H1 (cell line): ENCODE data around the gene DENND10. TPM values are rescaled to one million over a fixed set of nuclear protein-coding genes. Genes with fewer than 3 reads are reported as not detected.

Source experiments
- CTCF ChIA-PET: fragments of 300-600 bp; sonication (Branson Sonifier 250); formaldehyde crosslinking; loops from one replicate; lab custom pipeline; 2021; ENCODE audit not compliant: partially characterized antibody; lab: Charles Lee
- POLR2A ChIA-PET: fragments of 300-600 bp; sonication (Branson Sonifier 250); formaldehyde crosslinking; loops from one replicate; lab custom pipeline; 2021; ENCODE audit warnings: inconsistent platforms; ENCODE audit not compliant: partially characterized antibody; lab: Charles Lee
- DNase-seq, 2 experiments: peaks; one replicate each; pipeline versions ENCODE4 v3.0.0 to v3.0.0-alpha.2; 2010 to 2022; ENCODE audit warnings: low spot score in 2 of 2, low read depth in 1 of 2, mixed read lengths in 1 of 2
- FAIRE-seq: peaks from 2 replicates; lab custom pipeline; 2011; peaks lifted over from hg19 to GRCh38; lab: Jason Lieb, UNC
- H2AFZ ChIP-seq: 2 replicates; pipeline ENCODE4 v1.8.1; 2012; ENCODE audit warnings: low read length, inconsistent platforms
- H2AK5ac ChIP-seq: 2 replicates; pipeline ENCODE4 v1.6.1; 2013; ENCODE audit warnings: low read depth, low read length
- H2BK120ac ChIP-seq: replicated peaks from 2 replicates; pipeline ENCODE3; 2013; ENCODE audit warnings: low read depth, low read length, inconsistent platforms
- H2BK12ac ChIP-seq: 2 replicates; pipeline ENCODE4 v1.6.1; 2013; ENCODE audit warnings: low read depth, low read length
- H2BK15ac ChIP-seq: 2 replicates; pipeline ENCODE4 v1.6.1; 2013; ENCODE audit warnings: low read length
- H2BK20ac ChIP-seq: 2 replicates; pipeline ENCODE4 v1.6.1; 2013; ENCODE audit warnings: low read length
- H2BK5ac ChIP-seq: 2 replicates; pipeline ENCODE4 v1.6.1; 2013; ENCODE audit warnings: low read depth, low read length
- H3K14ac ChIP-seq: 2 replicates; pipeline ENCODE4 v1.6.1; 2013; ENCODE audit warnings: inconsistent platforms; ENCODE audit not compliant: insufficient read length
- H3K18ac ChIP-seq: 2 replicates; pipeline ENCODE4 v1.6.1; 2013; ENCODE audit warnings: low read length; ENCODE audit errors: extremely low read depth
- H3K23ac ChIP-seq: 2 replicates; pipeline ENCODE4 v1.6.1; 2013; ENCODE audit warnings: inconsistent platforms; ENCODE audit not compliant: insufficient read length
- H3K23me2 ChIP-seq: 2 replicates; pipeline ENCODE4 v1.6.1; 2013; ENCODE audit warnings: low read depth, low read length
- H3K27ac ChIP-seq: 2 replicates; pipeline ENCODE4 v1.6.1; 2011; ENCODE audit warnings: low read depth, low read length, inconsistent platforms
- H3K27me3 ChIP-seq, 4 experiments: replicated peaks in 1 of 4; 1 replicate in 1 of 4; 2 replicates in 3 of 4; pipeline versions ENCODE4 v1.6.1 to v1.8.1; 2011 to 2013; ENCODE audit warnings: low read length in 3 of 4, mild to moderate bottlenecking in 3 of 4, inconsistent platforms in 2 of 4, mixed read lengths in 2 of 4, moderate library complexity in 1 of 4; ENCODE audit not compliant: control insufficient read depth in 3 of 4, insufficient read depth in 3 of 4; ENCODE audit errors: extremely low read depth in 1 of 4
- H3K36me3 ChIP-seq, 4 experiments: 2 replicates each; pipeline versions ENCODE4 v1.6.1 to v1.8.1; 2011 to 2013; ENCODE audit warnings: mild to moderate bottlenecking in 4 of 4, low read length in 3 of 4, moderate library complexity in 2 of 4, control low read depth in 1 of 4, inconsistent platforms in 1 of 4; ENCODE audit not compliant: insufficient read depth in 4 of 4, control insufficient read depth in 2 of 4
- H3K4ac ChIP-seq: replicated peaks from 2 replicates; pipeline ENCODE3; 2013; ENCODE audit warnings: low read length, low read depth, mixed read lengths, inconsistent platforms; ENCODE audit not compliant: insufficient read length
- H3K4me1 ChIP-seq, 4 experiments: replicated peaks in 1 of 4; 1 replicate in 1 of 4; 2 replicates in 3 of 4; pipeline versions ENCODE4 v1.6.1 to v1.8.1; 2011 to 2013; ENCODE audit warnings: low read length in 3 of 4, inconsistent platforms in 2 of 4, mixed read lengths in 1 of 4; ENCODE audit not compliant: insufficient read depth in 4 of 4, control insufficient read depth in 3 of 4
- H3K4me2 ChIP-seq, 2 experiments: 2 replicates each; pipeline versions ENCODE4 v1.6.1 to v1.8.1; 2011 to 2013; ENCODE audit warnings: low read depth in 2 of 2, low read length in 2 of 2, control low read depth in 1 of 2, inconsistent platforms in 1 of 2, mild to moderate bottlenecking in 1 of 2; ENCODE audit not compliant: insufficient read depth in 1 of 2
- H3K4me3 ChIP-seq, 4 experiments: fragments of 200-600, 300-600 bp in 1 of 4; sonication (generic), shearing (Covaris generic), sonication (Bioruptor Twin) in 1 of 4; 2 replicates each; pipeline versions ENCODE4 v1.5.1 to v1.8.1; 2011 to 2016; ENCODE audit warnings: low read length in 4 of 4, low read depth in 3 of 4, control low read depth in 2 of 4, inconsistent platforms in 2 of 4, mild to moderate bottlenecking in 2 of 4, mixed read lengths in 1 of 4, moderate library complexity in 1 of 4; ENCODE audit not compliant: insufficient read depth in 2 of 4; ENCODE audit errors: extremely low read depth in 1 of 4
- H3K56ac ChIP-seq: replicated peaks from 2 replicates; pipeline ENCODE3; 2013; ENCODE audit warnings: low read depth, mild to moderate bottlenecking, mixed read lengths, low read length, inconsistent platforms; ENCODE audit not compliant: insufficient read length
- H3K79me1 ChIP-seq: 2 replicates; pipeline ENCODE4 v1.6.1; 2013; ENCODE audit warnings: low read depth, low read length, control low read depth
- H3K79me2 ChIP-seq, 2 experiments: 2 replicates each; pipeline versions ENCODE4 v1.6.1 to v1.8.1; 2012 to 2013; ENCODE audit warnings: low read length in 2 of 2, mild to moderate bottlenecking in 2 of 2, inconsistent platforms in 1 of 2; ENCODE audit not compliant: insufficient read depth in 2 of 2, control insufficient read depth in 1 of 2
- H3K9ac ChIP-seq, 4 experiments: replicated peaks in 1 of 4; 1 replicate in 1 of 4; 2 replicates in 3 of 4; pipeline versions ENCODE4 v1.6.1 to v1.8.1; 2011 to 2013; ENCODE audit warnings: low read depth in 3 of 4, low read length in 3 of 4, control low read depth in 2 of 4, mild to moderate bottlenecking in 2 of 4, moderate library complexity in 2 of 4, inconsistent platforms in 1 of 4; ENCODE audit errors: extremely low read depth in 1 of 4
- H3K9me3 ChIP-seq, 2 experiments: 2 replicates each; pipeline versions ENCODE4 v1.6.1 to v1.8.1; 2012 to 2013; ENCODE audit warnings: mild to moderate bottlenecking in 2 of 2, moderate library complexity in 2 of 2, control low read depth in 1 of 2, inconsistent platforms in 1 of 2, low read depth in 1 of 2, low read length in 1 of 2, mixed read lengths in 1 of 2; ENCODE audit not compliant: insufficient read depth in 2 of 2
- H4K20me1 ChIP-seq, 2 experiments: replicated peaks in 1 of 2; 2 replicates each; pipeline versions ENCODE3 to v1.8.1; 2011 to 2013; ENCODE audit warnings: inconsistent platforms in 2 of 2, low read length in 2 of 2, mild to moderate bottlenecking in 1 of 2; ENCODE audit not compliant: insufficient read depth in 2 of 2, control insufficient read depth in 1 of 2
- H4K5ac ChIP-seq: 2 replicates; pipeline ENCODE4 v1.6.1; 2013; ENCODE audit warnings: low read length, low read depth, mixed read lengths, inconsistent platforms; ENCODE audit not compliant: insufficient read length
- H4K8ac ChIP-seq: 2 replicates; pipeline ENCODE4 v1.8.0; 2013; ENCODE audit warnings: mild to moderate bottlenecking, moderate library complexity, low read length, inconsistent platforms; ENCODE audit not compliant: insufficient read depth; ENCODE audit errors: extremely low read depth
- H4K91ac ChIP-seq: replicated peaks from 2 replicates; pipeline ENCODE3; 2013; ENCODE audit warnings: low read length, mixed read lengths, inconsistent platforms; ENCODE audit not compliant: insufficient read length
- KDM4A ChIP-seq: IDR thresholded peaks from one replicate; pipeline ENCODE4 v1.7.1; 2012; ENCODE audit warnings: low read depth, mild to moderate bottlenecking, moderate library complexity, low read length, inconsistent platforms; ENCODE audit not compliant: severe bottlenecking
- MAFK ChIP-seq: IDR thresholded peaks from 2 replicates; pipeline ENCODE4 v1.6.1; 2012; ENCODE audit warnings: low read depth, mild to moderate bottlenecking, improper control_type of control experiment, low read length
- RAD21 ChIP-seq, 2 experiments: IDR thresholded peaks in 1 of 2; conservative IDR thresholded peaks in 1 of 2; 2 replicates each; pipeline ENCODE4 v1.6.1; 2011; ENCODE audit warnings: low read depth in 2 of 2, low read length in 2 of 2, improper control_type of control experiment in 1 of 2, inconsistent platforms in 1 of 2, mild to moderate bottlenecking in 1 of 2, moderate library complexity in 1 of 2
- TAF1 ChIP-seq: IDR thresholded peaks from 2 replicates; pipeline ENCODE4 v1.6.1; 2011; ENCODE audit warnings: mild to moderate bottlenecking, low read depth, low read length
- TAF7 ChIP-seq: optimal IDR thresholded peaks from 2 replicates; pipeline ENCODE3; 2011; ENCODE audit warnings: low read depth, mild to moderate bottlenecking, inconsistent platforms, low read length, moderate library complexity, borderline replicate concordance
- WGBS, 2 experiments: shearing (Covaris generic) in 1 of 2; methylation state at CpG; one replicate each; pipeline versions ENCODE4 v1.1.6 to v1.1.7; 2013 to 2015; ENCODE audit warnings: low lambda C conversion rate in 2 of 2, mixed read lengths in 2 of 2, inconsistent platforms in 1 of 2, low coverage in 1 of 2, missing lambda C conversion rate in 1 of 2; ENCODE audit not compliant: insufficient replicate concordance in 2 of 2, insufficient coverage in 1 of 2, insufficient read length in 1 of 2; ENCODE audit errors: extremely low coverage in 1 of 2, missing lambda C conversion rate in 1 of 2; 5-methylcytosine and 5-hydroxymethylcytosine counted together
- polyA plus RNA-seq, 7 experiments: library from polyadenylated mRNA; depleted of rRNA in 3 of 7; stranded (reverse) in 5 of 7; unstranded in 2 of 7; fragments of >200 nt in 5 of 7; fragments of 200-250 nt in 2 of 7; gene quantifications; 1 replicate in 5 of 7; 2 replicates in 1 of 7; 4 replicates in 1 of 7; pipeline versions ENCODE4 v1.2.1 to v1.2.3, GENCODE V29; 2011 to 2013; ENCODE audit warnings: missing spikeins in 2 of 7, mixed read lengths in 2 of 7
- total RNA-seq: library from RNA; stranded (reverse); fragmentation: NEBNext Ultra II Directional; extraction: Animal tissue kit (Norgen Biotek cat#: 25700); gene quantifications from 2 replicates; pipeline ENCODE4 v1.2.1, GENCODE V29; 2021

DENND10 gene
- total and polyA plus RNA-seq, 2 of the 8 experiments (the other 6 are each of a cell fraction or from before 2014, with no cell fraction given), result 49.3 to 64.4 TPM

GRCh38 chr10:119090968-119091367 is 12.9 kb upstream of the DENND10 start:
- Histone ChIP-seq H3K18ac (no peak overlapping the region), H3K4me1 (no peaks in the 10 kb centered on the region), H3K9me3 (no peaks in the 10 kb centered on the region), H2BK120ac (no peak overlapping the region), H3K27ac (no peak overlapping the region), H3K36me3 (no peaks in the 10 kb centered on the region), H3K56ac (no peak overlapping the region), H2BK12ac (no peak overlapping the region), H4K8ac (no peak overlapping the region), H3K79me1 (no peaks in the 10 kb centered on the region), H2BK5ac (no peak overlapping the region), H2AK5ac (no peak overlapping the region), H3K14ac (no peak overlapping the region), H3K23me2 (no peaks in the 10 kb centered on the region), H4K5ac (no peak overlapping the region), H3K27me3 (no peaks in the 10 kb centered on the region), H4K20me1 (no peaks in the 10 kb centered on the region), H3K4ac (no peak overlapping the region), H3K23ac (no peak overlapping the region), H3K79me2 (no peaks in the 10 kb centered on the region), H4K91ac (no peak overlapping the region), H2BK20ac (no peak overlapping the region), H2BK15ac (no peak overlapping the region), H3K9ac (no peak overlapping the region), H3K4me3 (no peak overlapping the region), H3K4me2 (no peak overlapping the region), H2AFZ (no peak overlapping the region)
- FAIRE-seq (no peak), DNase-seq (no peak)
- ChIA-PET CTCF (no interaction called here), POLR2A (interaction anchor here (3.3 kb wide), 1 partner anchor 12 kb away, joined by 15 read pairs; the partner anchor contains the start of gene EIF3A)
- 92% methylated on average over 5 of the region's 5 CpGs; no CpG with 5 or more reads in 1 of the 2 experiments for WGBS, 2 experiments
- TF ChIP-seq TAF1, result no peak
- no peak for TF ChIP-seq KDM4A
- TF ChIP-seq TAF7, result no peak
- TF ChIP-seq MAFK, result no peak
- no peak for TF ChIP-seq RAD21 (IDR thresholded peaks at IDR 0.05 in 1 of 2, conservative IDR thresholded peaks at IDR 0.05 in 1 of 2; ENCODE audit: low read depth in 2 of 2, low read length in 2 of 2)
